GM12873 (cell line): ENCODE measurements around the gene RTCA.

Experiments
- CTCF ChIP-seq: IDR thresholded peaks from 2 replicates; pipeline ENCODE4 v1.5.1; 2012; ENCODE audit warnings: low read depth, mild to moderate bottlenecking, moderate library complexity, low read length, control low read depth; ENCODE audit not compliant: insufficient read depth; ENCODE audit errors: missing control alignments

The RTCA gene

GRCh38 chr1:100300691-100301090, 34.7 kb downstream of the RTCA start:
- no peak for TF ChIP-seq CTCF

- TF ChIP-seq CTCF = no peak
Observed at GRCh38 chr1:100302739-100303138, 36.7 kb downstream of the RTCA start.

- TF ChIP-seq CTCF = no peak
Observed at GRCh38 chr1:100304227-100304626, 38.2 kb downstream of the RTCA start.

GRCh38 chr1:100304921-100305320, 38.9 kb downstream of the RTCA start:
- no peak for TF ChIP-seq CTCF

- TF ChIP-seq CTCF = no peak
Observed at GRCh38 chr1:100305954-100306353, 39.9 kb downstream of the RTCA start.

- TF ChIP-seq CTCF = no peak
Observed at GRCh38 chr1:100306735-100307313, 40.8 kb downstream of the RTCA start.

GRCh38 chr1:100308777-100309176, 42.8 kb downstream of the RTCA start:
- TF ChIP-seq CTCF = no peak

GRCh38 chr1:100309863-100310262, 43.8 kb downstream of the RTCA start:
- TF ChIP-seq CTCF = no peak
